Activated B cell treated with CpG ODN at 0.5 μM for 24 hours (primary cell): Measurements from ENCODE around the gene KISS1R. TPM values are rescaled to one million over a fixed set of nuclear protein-coding genes. Genes with fewer than 3 reads are reported as not detected.
A peak's percentile ranks its signal among the peaks of the same experiment; 100 is the strongest.

Experiments
- ATAC-seq: fragments of 200-7000 bp; cut with Tn5 transposase; one replicate; pipeline ENCODE4 v1.10.0; 2021; ENCODE audit warnings: low read depth, mild to moderate bottlenecking, moderate library complexity
- CTCF ChIA-PET: fragments of 350-600 bp; sonication (Branson Sonifier 250); formaldehyde crosslinking; loops from one replicate; lab custom pipeline; 2021; ENCODE audit warnings: antibody characterized with exemption; lab: Charles Lee
- POLR2A ChIA-PET: fragments of 350-600 bp; sonication (Branson Sonifier 250); formaldehyde crosslinking; loops from one replicate; lab custom pipeline; 2021; ENCODE audit warnings: antibody characterized with exemption; lab: Charles Lee
- DNase-seq: peaks from one replicate; pipeline ENCODE4 v3.0.0; 2022
- H3K27ac Mint-ChIP-seq: one replicate; pipeline ENCODE4 v1.8.0; 2020; ENCODE audit warnings: mixed read lengths
- H3K27me3 Mint-ChIP-seq: one replicate; pipeline ENCODE4 v1.8.0; 2021; ENCODE audit warnings: mixed read lengths
- H3K36me3 Mint-ChIP-seq: one replicate; pipeline ENCODE4 v1.8.0; 2021; ENCODE audit warnings: low read depth, mixed read lengths
- H3K4me1 Mint-ChIP-seq: one replicate; pipeline ENCODE4 v1.8.0; 2021; ENCODE audit warnings: mixed read lengths
- H3K4me3 Mint-ChIP-seq: one replicate; pipeline ENCODE4 v1.8.0; 2020; ENCODE audit warnings: mild to moderate bottlenecking, mixed read lengths
- H3K9me3 Mint-ChIP-seq: one replicate; pipeline ENCODE4 v1.8.0; 2020; ENCODE audit warnings: mixed read lengths
- intact Hi-C: fragments of 100-400 bp; cut with micrococcal nuclease; formaldehyde crosslinking; loops from one replicate; pipeline ENCODE4 v1.15.1; 2024
- total RNA-seq: library from RNA; stranded (reverse); gene quantifications from 2 replicates; pipeline ENCODE4 v1.2.3, GENCODE V29; 2022
- TF ChIP-seq, protein P1 (sequence below): fragments of 200-600 bp; IDR thresholded peaks from one replicate; pipeline ENCODE4 v1.8.0; 2022; ENCODE audit warnings: antibody characterized with exemption, mild to moderate bottlenecking

The KISS1R gene
- total RNA-seq, 1 donor from 2014 or later = 0.49 TPM

DNA sequence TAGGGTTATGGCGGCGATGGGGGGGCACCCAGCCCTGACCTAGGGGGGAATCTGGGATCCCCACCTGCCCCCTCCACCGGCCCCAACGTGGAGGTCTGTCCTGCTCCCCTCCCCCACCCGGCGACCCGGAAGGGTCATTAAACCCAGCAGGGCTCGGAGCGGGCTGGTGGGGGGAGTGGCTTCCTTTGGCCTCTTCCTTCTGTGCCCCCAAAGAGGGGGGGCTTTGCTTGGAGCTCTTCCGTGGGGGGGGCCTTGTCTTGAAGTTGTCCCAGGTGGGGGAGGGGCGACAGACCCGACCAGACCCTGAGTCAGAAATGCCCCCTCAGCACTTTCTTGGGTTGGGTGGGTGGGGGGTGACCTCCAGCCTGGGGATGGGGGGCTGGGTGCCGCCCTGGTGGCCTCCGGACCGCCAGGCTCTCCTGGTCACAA is 10.2 kb downstream of the KISS1R start:
- TF ChIP-seq, protein P1, sequence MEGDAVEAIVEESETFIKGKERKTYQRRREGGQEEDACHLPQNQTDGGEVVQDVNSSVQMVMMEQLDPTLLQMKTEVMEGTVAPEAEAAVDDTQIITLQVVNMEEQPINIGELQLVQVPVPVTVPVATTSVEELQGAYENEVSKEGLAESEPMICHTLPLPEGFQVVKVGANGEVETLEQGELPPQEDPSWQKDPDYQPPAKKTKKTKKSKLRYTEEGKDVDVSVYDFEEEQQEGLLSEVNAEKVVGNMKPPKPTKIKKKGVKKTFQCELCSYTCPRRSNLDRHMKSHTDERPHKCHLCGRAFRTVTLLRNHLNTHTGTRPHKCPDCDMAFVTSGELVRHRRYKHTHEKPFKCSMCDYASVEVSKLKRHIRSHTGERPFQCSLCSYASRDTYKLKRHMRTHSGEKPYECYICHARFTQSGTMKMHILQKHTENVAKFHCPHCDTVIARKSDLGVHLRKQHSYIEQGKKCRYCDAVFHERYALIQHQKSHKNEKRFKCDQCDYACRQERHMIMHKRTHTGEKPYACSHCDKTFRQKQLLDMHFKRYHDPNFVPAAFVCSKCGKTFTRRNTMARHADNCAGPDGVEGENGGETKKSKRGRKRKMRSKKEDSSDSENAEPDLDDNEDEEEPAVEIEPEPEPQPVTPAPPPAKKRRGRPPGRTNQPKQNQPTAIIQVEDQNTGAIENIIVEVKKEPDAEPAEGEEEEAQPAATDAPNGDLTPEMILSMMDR = no peak
- Mint-ChIP-seq H3K36me3 (peaks cover 15% of the 10 kb centered on the region), H3K27me3 (no peaks in the 10 kb centered on the region), H3K27ac (no peak overlapping the region), H3K9me3 (no peaks in the 10 kb centered on the region), H3K4me1 (peaks cover 17% of the 10 kb centered on the region), H3K4me3 (no peak overlapping the region)
- CTCF ChIA-PET = no interaction called here
- POLR2A ChIA-PET = interaction anchor here (0.6 to 1.7 kb wide), 7 partner anchors 9 to 345 kb away, joined by 3 to 11 read pairs (median 5); partner anchors contain the start of genes RNU6-2 and WDR18
- ATAC-seq (no peak), DNase-seq (no peak)
- intact Hi-C loops = loop anchor here (10.0 kb wide), 1 partner anchor 177 kb away; the partner anchor contains the start of gene GPX4

DNA sequence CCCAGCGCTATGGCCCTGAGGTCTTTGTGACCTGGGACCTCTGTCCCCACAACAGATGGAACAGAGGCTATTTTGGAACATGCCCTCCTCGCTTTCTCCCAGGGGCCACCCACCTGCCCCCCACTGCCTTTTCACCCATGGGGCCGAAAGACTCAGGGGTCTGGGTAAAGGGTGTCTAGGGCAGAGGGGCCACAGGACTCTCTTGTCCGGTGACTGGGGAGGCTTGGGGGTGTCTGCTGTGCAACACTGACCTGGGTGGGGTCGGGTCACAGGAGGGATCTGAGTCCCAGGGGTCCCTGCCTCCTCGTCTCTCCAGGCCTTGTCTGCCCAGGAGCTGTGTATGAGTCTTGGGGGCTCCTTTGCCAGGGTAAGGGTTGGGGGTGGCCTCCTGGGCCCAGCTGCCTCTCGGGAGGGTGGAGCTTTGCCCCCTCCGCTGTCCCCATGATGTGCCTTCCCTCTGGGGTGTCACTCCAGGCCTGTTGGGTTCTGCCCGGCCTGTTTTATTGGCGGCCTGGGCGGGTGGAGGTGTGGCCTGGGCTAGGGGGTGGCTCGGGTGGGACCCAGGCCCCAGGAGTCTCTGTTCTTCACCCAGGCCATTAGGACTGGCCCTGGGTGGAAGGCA is 10.8 kb downstream of the KISS1R start:
- Mint-ChIP-seq H3K27ac (no peak overlapping the region), H3K4me3 (no peak overlapping the region), H3K9me3 (no peaks in the 10 kb centered on the region), H3K27me3 (no peaks in the 10 kb centered on the region), H3K36me3 (peaks cover 17% of the 10 kb centered on the region), H3K4me1 (peaks cover 21% of the 10 kb centered on the region)
- DNase-seq (no peak), ATAC-seq (no peak)
- intact Hi-C loops = loop anchor here (10.0 kb wide), 1 partner anchor 177 kb away; the partner anchor contains the start of gene GPX4
- TF ChIP-seq, protein P1 = no peak
- ChIA-PET POLR2A (interaction anchor here (0.6 to 1.7 kb wide), 5 partner anchors 10 to 56 kb away, joined by 3 to 11 read pairs (median 4); partner anchors contain the start of gene WDR18), CTCF (no interaction called here)

DNA sequence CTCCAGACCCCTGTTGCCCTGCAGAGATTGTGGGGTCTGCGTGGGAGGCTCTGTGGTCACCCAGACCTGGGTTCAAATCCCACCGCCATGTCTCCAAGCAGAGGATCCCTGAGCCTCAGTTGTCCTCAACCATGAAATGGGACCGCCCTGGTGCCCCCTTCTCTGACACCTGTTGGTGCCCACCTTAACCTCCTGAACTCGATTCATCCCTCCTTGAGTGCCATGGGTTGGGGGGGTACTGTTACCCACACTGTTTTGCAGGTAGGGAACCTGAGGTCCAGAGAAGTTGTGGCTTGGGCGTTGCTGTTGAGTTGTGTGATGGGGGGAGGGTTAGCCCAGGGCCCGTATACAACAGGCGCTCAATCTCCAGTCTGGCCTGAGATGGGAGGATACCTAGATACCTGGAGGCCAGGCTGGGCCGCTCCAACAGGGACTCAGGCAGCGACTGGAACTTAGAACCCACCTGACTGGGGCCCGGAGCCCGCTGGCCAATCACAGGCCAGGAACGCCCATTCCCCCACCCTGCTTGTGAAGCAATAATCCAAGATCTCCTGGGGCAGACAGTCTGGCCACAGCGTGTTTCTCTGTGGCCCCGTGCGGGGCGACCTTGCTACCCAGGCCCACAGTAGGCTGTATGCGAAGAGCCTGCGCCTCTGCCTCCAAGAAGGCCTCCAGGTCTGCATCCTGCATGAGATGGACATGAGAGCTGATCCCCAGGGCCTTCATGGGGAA is 11.5 kb downstream of the KISS1R start:
- H3K4me3 Mint-ChIP-seq = no peak overlapping the region
- no peaks in the 10 kb centered on the region for H3K9me3 Mint-ChIP-seq
- H3K4me1 Mint-ChIP-seq = peaks cover 26% of the 10 kb centered on the region
- no peak for DNase-seq
- ChIA-PET POLR2A (interaction anchor here (0.6 to 1.4 kb wide), 4 partner anchors 10 to 55 kb away, joined by 3 to 5 read pairs (median 4); partner anchors contain the start of gene WDR18), CTCF (no interaction called here)
- TF ChIP-seq, protein P1 = no peak
- no peak for ATAC-seq
- H3K27me3 Mint-ChIP-seq = no peaks in the 10 kb centered on the region
- H3K27ac Mint-ChIP-seq = peak overlapping the region; percentile 41
- intact Hi-C loops = loop anchor here (10.0 kb wide), 1 partner anchor 176 kb away; the partner anchor contains the start of gene GPX4
- H3K36me3 Mint-ChIP-seq = peaks cover 17% of the 10 kb centered on the region

DNA sequence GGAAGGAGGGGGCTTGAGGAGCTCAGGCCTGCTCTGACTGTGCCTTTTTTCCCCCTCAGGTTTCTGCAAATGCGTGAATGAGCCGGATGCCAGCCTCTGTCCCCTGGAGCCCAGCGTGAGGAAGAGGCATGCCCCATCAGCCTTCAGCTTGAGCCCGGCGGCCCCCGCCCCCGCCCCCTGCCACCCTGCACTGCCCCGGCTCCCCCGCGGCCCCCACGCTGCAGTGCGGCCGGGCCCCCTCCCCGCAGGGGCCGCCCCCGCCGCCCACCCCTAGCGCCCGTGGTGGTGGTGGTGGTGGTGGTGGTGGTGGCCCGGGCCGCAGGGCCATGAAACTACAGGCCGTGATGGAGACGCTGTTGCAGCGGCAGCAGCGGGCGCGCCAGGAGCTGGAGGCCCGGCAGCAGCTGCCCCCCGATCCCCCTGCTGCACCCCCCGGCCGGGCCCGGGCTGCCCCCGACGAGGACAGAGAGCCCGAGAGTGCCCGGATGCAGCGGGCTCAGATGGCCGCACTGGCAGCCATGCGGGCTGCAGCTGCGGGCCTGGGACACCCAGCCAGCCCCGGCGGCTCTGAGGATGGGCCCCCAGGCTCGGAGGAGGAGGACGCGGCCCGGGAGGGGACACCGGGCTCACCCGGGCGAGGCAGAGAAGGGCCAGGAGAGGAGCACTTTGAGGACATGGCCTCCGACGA is 12.2 kb downstream of the KISS1R start:
- ChIA-PET POLR2A (interaction anchor here (0.6 to 2.4 kb wide), 3 partner anchors 18 to 55 kb away, joined by 4 to 10 read pairs (median 5); partner anchors contain the start of gene WDR18), CTCF (no interaction called here)
- Mint-ChIP-seq H3K9me3 (no peaks in the 10 kb centered on the region), H3K36me3 (peaks cover 17% of the 10 kb centered on the region), H3K27me3 (no peaks in the 10 kb centered on the region), H3K27ac (no peak overlapping the region), H3K4me3 (no peak overlapping the region), H3K4me1 (peaks cover 27% of the 10 kb centered on the region)
- TF ChIP-seq, protein P1 = no peak
- no peak for DNase-seq
- no peak for ATAC-seq
- intact Hi-C loops = loop anchor here (10.0 kb wide), 1 partner anchor 175 kb away; the partner anchor contains the start of gene GPX4
